Smooth muscle cell (in vitro differentiated cells): ENCODE results near the gene EPHA3. TPM values are rescaled to one million over a fixed set of nuclear protein-coding genes. Genes with fewer than 3 reads are reported as not detected.

Experiments
- DNase-seq: peaks from one replicate; lab custom pipeline; 2025; ENCODE audit not compliant: unreplicated experiment; lab: John Stamatoyannopoulos, UW
- H2AFZ ChIP-seq: fragments of 200-600 bp; sonication (generic); 2 replicates; pipeline ENCODE4 v1.6.0; 2016; ENCODE audit warnings: antibody characterized with exemption, low read depth, mild to moderate bottlenecking
- H3F3A ChIP-seq: fragments of 200-600 bp; sonication (generic); 2 replicates; pipeline ENCODE4 v1.6.0; 2017; ENCODE audit warnings: antibody characterized with exemption, low read depth
- H3K27ac ChIP-seq: fragments of 200-600 bp; sonication (generic); 2 replicates; pipeline ENCODE4 v1.5.1; 2016; ENCODE audit warnings: low read depth, mild to moderate bottlenecking
- H3K27me3 ChIP-seq: fragments of 200-600 bp; sonication (generic); 2 replicates; pipeline ENCODE4 v1.6.1; 2016; ENCODE audit warnings: low read depth, mild to moderate bottlenecking
- H3K36me3 ChIP-seq: fragments of 200-600 bp; sonication (generic); 2 replicates; pipeline ENCODE4 v1.5.1; 2016; ENCODE audit warnings: low read depth
- H3K4me1 ChIP-seq: fragments of 200-600 bp; sonication (generic); 2 replicates; pipeline ENCODE4 v1.5.1; 2016; ENCODE audit warnings: low read depth
- H3K4me2 ChIP-seq: fragments of 200-600 bp; sonication (generic); 2 replicates; pipeline ENCODE4 v1.6.0; 2016; ENCODE audit warnings: mild to moderate bottlenecking
- H3K4me3 ChIP-seq: fragments of 200-600 bp; sonication (generic); 2 replicates; pipeline ENCODE4 v1.5.1; 2016; ENCODE audit warnings: mild to moderate bottlenecking
- H3K79me2 ChIP-seq: fragments of 200-600 bp; sonication (generic); 2 replicates; pipeline ENCODE4 v1.6.0; 2016; ENCODE audit warnings: low read depth, mild to moderate bottlenecking
- H3K9ac ChIP-seq: fragments of 200-600 bp; sonication (generic); 2 replicates; pipeline ENCODE4 v1.6.0; 2016; ENCODE audit warnings: low read depth
- H3K9me3 ChIP-seq: fragments of 200-600 bp; sonication (generic); replicated peaks from 2 replicates; pipeline ENCODE4 v1.5.1; 2016; ENCODE audit warnings: low read depth
- H4K20me1 ChIP-seq: fragments of 200-600 bp; sonication (generic); 2 replicates; pipeline ENCODE4 v1.6.0; 2016; ENCODE audit warnings: low read depth
- WGBS: methylation state at CpG from one replicate; pipeline ENCODE4 v1.1.7; 2016; ENCODE audit warnings: low lambda C conversion rate; 5-methylcytosine and 5-hydroxymethylcytosine counted together
- polyA plus RNA-seq: library from polyadenylated mRNA; unstranded; fragments of >200 nt; fragmentation: Nextera tagmentation; extraction: Ambion mirVana; gene quantifications from 2 replicates; pipeline ENCODE4 v1.2.1, GENCODE V29; 2016
- total RNA-seq: library from RNA; depleted of rRNA; stranded (reverse); fragments of >200 nt; gene quantifications from 2 replicates; pipeline ENCODE4 v1.2.3, GENCODE V29; 2014
- TF ChIP-seq, protein P1 (sequence below): fragments of 200-600 bp; sonication (generic); IDR thresholded peaks from 2 replicates; pipeline ENCODE4 v1.5.1; 2017; ENCODE audit warnings: borderline replicate concordance, mild to moderate bottlenecking, antibody characterized with exemption; ENCODE audit not compliant: insufficient read depth, poor library complexity, severe bottlenecking

The EPHA3 gene
- total and polyA plus RNA-seq, 2 experiments from 2014 or later: 0.62 to 1.7 TPM

DNA sequence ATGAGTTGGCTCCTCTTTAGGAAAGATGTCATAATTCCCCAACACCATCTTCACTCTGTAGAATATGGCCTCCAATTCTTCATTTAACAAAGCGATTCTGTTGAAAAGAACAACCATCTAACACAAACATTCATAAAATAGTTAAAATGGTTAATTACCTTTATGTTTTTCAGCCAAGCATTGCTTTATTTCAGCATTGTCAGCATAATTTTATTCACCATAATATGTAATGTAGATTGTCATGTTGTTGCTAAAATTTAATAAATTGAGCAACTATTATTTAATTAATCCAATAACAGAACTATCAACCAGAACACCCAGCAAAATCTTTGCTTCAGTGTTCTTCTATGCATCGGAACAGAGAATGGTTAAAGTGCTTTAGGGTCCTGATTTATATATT is 46.2 kb upstream of the EPHA3 start:
- Histone ChIP-seq H3K79me2 (no peaks in the 10 kb centered on the region), H4K20me1 (no peaks in the 10 kb centered on the region), H3F3A (no peaks in the 10 kb centered on the region), H3K36me3 (no peaks in the 10 kb centered on the region), H2AFZ (no peak overlapping the region), H3K4me2 (no peak overlapping the region), H3K27me3 (no peaks in the 10 kb centered on the region), H3K4me1 (peaks cover 2% of the 10 kb centered on the region), H3K9me3 (no peaks in the 10 kb centered on the region), H3K9ac (no peak overlapping the region), H3K4me3 (no peak overlapping the region), H3K27ac (no peak overlapping the region)
- no peak for DNase-seq
- TF ChIP-seq, protein P1, sequence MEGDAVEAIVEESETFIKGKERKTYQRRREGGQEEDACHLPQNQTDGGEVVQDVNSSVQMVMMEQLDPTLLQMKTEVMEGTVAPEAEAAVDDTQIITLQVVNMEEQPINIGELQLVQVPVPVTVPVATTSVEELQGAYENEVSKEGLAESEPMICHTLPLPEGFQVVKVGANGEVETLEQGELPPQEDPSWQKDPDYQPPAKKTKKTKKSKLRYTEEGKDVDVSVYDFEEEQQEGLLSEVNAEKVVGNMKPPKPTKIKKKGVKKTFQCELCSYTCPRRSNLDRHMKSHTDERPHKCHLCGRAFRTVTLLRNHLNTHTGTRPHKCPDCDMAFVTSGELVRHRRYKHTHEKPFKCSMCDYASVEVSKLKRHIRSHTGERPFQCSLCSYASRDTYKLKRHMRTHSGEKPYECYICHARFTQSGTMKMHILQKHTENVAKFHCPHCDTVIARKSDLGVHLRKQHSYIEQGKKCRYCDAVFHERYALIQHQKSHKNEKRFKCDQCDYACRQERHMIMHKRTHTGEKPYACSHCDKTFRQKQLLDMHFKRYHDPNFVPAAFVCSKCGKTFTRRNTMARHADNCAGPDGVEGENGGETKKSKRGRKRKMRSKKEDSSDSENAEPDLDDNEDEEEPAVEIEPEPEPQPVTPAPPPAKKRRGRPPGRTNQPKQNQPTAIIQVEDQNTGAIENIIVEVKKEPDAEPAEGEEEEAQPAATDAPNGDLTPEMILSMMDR: no peak
- 99% methylated on average over 2 of the region's 2 CpGs for WGBS

DNA sequence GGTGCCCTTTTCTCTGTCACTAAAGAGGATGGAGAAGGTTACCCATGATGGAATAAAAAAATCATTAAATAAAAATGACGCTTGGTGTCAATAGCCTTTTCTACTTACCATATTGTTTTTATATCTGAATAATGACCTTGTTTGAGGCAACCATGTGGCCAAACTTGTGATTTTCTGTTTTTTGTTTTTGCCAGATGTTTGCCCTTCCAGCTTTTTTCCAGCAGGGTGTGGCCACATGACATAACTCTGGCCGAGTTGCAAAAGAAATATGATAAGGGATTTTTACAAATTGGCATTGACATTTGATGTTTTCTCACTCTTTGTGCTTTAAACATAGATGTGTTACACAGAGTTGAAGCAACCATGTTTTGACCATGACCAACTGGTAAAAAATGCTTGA is 39.7 kb upstream of the EPHA3 start:
- H3K27ac ChIP-seq: no peak overlapping the region
- H3K36me3 ChIP-seq: no peaks in the 10 kb centered on the region
- no peak overlapping the region for H3K4me3 ChIP-seq
- no peak overlapping the region for H2AFZ ChIP-seq
- H3K79me2 ChIP-seq: no peaks in the 10 kb centered on the region
- H3K4me1 ChIP-seq: no peaks in the 10 kb centered on the region
- TF ChIP-seq, protein P1: no peak
- H3K27me3 ChIP-seq: no peaks in the 10 kb centered on the region
- no peaks in the 10 kb centered on the region for H3K9me3 ChIP-seq
- no peak for DNase-seq
- H3K4me2 ChIP-seq: no peak overlapping the region
- no peak overlapping the region for H3K9ac ChIP-seq
- WGBS: 88% methylated on average over 2 of the region's 2 CpGs
- H4K20me1 ChIP-seq: no peaks in the 10 kb centered on the region
- H3F3A ChIP-seq: no peaks in the 10 kb centered on the region

DNA sequence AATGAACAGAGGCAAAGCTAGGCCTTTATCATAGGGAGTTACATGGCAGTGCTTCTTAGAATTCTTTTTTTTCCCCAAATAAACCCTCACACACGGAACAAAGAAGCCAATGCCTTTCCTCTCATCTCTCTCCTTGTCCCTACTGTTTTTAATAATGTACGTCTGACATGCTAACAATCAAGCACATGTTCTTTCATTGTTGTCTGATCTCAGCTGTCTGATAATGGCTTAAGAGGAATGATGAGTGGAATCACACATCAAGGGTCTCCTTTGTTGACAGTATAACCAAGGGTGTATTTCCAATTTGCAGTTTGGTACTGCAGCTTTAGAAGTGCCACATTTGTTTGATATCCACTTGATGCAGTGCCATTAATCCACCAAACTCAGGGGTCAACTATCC is 34.8 kb upstream of the EPHA3 start:
- no peaks in the 10 kb centered on the region for H3K27me3 ChIP-seq
- H3F3A ChIP-seq: no peaks in the 10 kb centered on the region
- no peak overlapping the region for H3K4me3 ChIP-seq
- no peak overlapping the region for H2AFZ ChIP-seq
- H3K9me3 ChIP-seq: no peaks in the 10 kb centered on the region
- TF ChIP-seq, protein P1: no peak
- no peak overlapping the region for H3K27ac ChIP-seq
- H3K4me2 ChIP-seq: no peak overlapping the region
- H3K36me3 ChIP-seq: no peaks in the 10 kb centered on the region
- WGBS: 75% methylated on average over 2 of the region's 2 CpGs
- no peaks in the 10 kb centered on the region for H4K20me1 ChIP-seq
- no peaks in the 10 kb centered on the region for H3K79me2 ChIP-seq
- DNase-seq: no peak
- H3K9ac ChIP-seq: no peak overlapping the region
- H3K4me1 ChIP-seq: no peaks in the 10 kb centered on the region

DNA sequence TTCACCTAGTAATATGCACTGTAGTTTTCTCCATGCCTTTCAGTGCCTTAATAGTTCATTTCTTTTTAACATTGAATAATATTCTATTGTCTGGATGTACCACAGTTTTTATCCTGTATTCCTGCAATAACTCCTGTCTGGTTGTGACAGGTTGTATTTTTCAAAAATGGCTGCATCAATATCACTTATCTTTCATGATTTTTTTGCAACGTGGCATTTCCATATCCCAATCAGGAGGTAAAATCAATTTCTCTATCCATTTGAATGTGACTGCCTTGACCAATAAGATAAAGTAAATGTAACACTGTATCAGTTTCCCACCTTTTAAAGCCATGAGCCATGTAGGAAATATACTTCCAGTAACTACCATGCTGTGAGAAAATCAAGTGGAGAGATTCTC is 27.5 kb upstream of the EPHA3 start:
- H3K9ac ChIP-seq: no peak overlapping the region
- H3K4me2 ChIP-seq: no peak overlapping the region
- no peaks in the 10 kb centered on the region for H3F3A ChIP-seq
- no peaks in the 10 kb centered on the region for H3K27me3 ChIP-seq
- H3K9me3 ChIP-seq: no peaks in the 10 kb centered on the region
- no peak overlapping the region for H3K4me3 ChIP-seq
- no peaks in the 10 kb centered on the region for H3K79me2 ChIP-seq
- DNase-seq: no peak
- TF ChIP-seq, protein P1: no peak
- 87% methylated on average over 1 of the region's 1 CpG for WGBS
- H4K20me1 ChIP-seq: no peaks in the 10 kb centered on the region
- H3K36me3 ChIP-seq: no peaks in the 10 kb centered on the region
- no peaks in the 10 kb centered on the region for H3K4me1 ChIP-seq
- no peak overlapping the region for H2AFZ ChIP-seq
- no peak overlapping the region for H3K27ac ChIP-seq
